ENCODE measurements around the gene USP32. TPM values are rescaled to one million over a fixed set of nuclear protein-coding genes. Genes with fewer than 3 reads are reported as not detected.
A peak's percentile ranks its signal among the peaks of the same experiment; 100 is the strongest.

Gene USP32
- total and polyA plus RNA-seq, 7 experiments from 2014 or later, result 6.6 to 58.1 (median 35.2) TPM

DNA sequence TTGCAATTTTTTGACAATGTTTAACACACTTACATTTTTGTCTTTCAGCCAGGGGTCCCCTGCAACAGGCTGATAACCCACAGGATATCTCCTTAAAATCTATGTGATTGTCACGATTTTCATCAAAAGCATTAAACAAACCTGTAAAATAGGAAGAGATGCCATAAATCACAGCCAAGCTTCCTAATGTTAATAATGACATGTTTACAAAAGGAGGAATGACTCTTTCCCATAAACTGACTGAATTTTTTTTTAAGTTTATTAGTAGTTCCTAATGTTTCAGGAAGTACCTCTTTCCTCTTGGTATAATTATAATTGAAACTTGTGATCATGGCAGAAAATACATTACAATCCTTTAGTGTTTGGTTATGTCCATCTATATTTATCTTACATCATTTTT lies 122.5 kb downstream of the USP32 start:
- no peak overlapping the region for H3K27ac Mint-ChIP-seq
- no peak for ATAC-seq
- Histone ChIP-seq H3K36me3 (ENCODE audit: control insufficient read depth in 2 of 3, insufficient read depth in 3 of 3, low read length in 3 of 3) (peaks cover 0 to 10% (median 10%) of the 10 kb centered on the region in 3 experiments), H3K9me3 (ENCODE audit: control insufficient read depth in 2 of 3, low read length in 3 of 3) (no peaks in the 10 kb centered on the region), H3K27ac (ENCODE audit: low read depth, low read length) (no peak overlapping the region), H3K27me3 (ENCODE audit: control insufficient read depth in 2 of 2, insufficient read depth in 2 of 2, low read length in 2 of 2) (no peaks in the 10 kb centered on the region), H3K4me1 (ENCODE audit: control insufficient read depth in 2 of 2, insufficient read depth in 2 of 2, low read length in 2 of 2) (no peaks in the 10 kb centered on the region), H3K4me3 (ENCODE audit: low read length) (no peak overlapping the region)
- no peaks in the 10 kb centered on the region for H3K4me1 Mint-ChIP-seq
- intact Hi-C loops (cut with micrococcal nuclease), result no loop called here
- H3K27me3 Mint-ChIP-seq, result no peaks in the 10 kb centered on the region
- ChIA-PET POLR2A (no interaction called here), CTCF (no interaction called here)
- H3K4me3 Mint-ChIP-seq, result no peak overlapping the region
- H3K36me3 Mint-ChIP-seq, result peaks cover 0 to 44% (median 9%) of the 10 kb centered on the region in 5 donors
- no peak for DNase-seq
- no peaks in the 10 kb centered on the region for H3K9me3 Mint-ChIP-seq

DNA sequence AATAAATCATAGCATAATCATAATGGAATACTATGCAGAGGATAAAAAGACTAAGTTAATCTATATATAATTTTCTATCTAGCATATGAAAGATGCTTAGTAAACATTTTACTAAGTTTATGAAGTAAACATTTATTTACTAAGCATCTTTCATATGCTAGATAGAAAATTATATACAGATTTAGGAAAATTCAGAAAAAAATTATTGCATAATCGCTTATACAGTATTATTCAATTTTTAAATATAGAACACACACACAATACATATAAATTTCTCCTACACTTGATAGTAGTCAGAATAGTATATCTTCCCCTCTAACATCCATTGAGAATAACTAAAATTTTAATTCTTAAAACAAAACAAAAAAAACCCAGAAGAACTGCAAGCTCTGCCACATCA lies 131.4 kb downstream of the USP32 start:
- H3K36me3 Mint-ChIP-seq, result peaks cover 15 to 59% (median 28%) of the 10 kb centered on the region in 5 donors
- H3K27me3 Mint-ChIP-seq, result no peaks in the 10 kb centered on the region
- H3K9me3 Mint-ChIP-seq, result no peaks in the 10 kb centered on the region
- H3K4me3 Mint-ChIP-seq, result no peak overlapping the region
- H3K27ac ChIP-seq (ENCODE audit: low read depth, low read length), result no peak overlapping the region
- no peak for ATAC-seq
- no peak for DNase-seq
- H3K4me3 ChIP-seq (ENCODE audit: low read length), result no peak overlapping the region
- peaks cover 0 to 13% (median 7%) of the 10 kb centered on the region in 3 experiments for H3K36me3 ChIP-seq (ENCODE audit: control insufficient read depth in 2 of 3, insufficient read depth in 3 of 3, low read length in 3 of 3)
- no peaks in the 10 kb centered on the region for H3K27me3 ChIP-seq (ENCODE audit: control insufficient read depth in 2 of 2, insufficient read depth in 2 of 2, low read length in 2 of 2)
- ChIA-PET POLR2A (no interaction called here), CTCF (interaction anchor here (0.7 kb wide), 1 partner anchor 215 kb away, joined by 3 read pairs; no protein-coding TSS in a partner anchor)
- H3K9me3 ChIP-seq (ENCODE audit: control insufficient read depth in 2 of 3, low read length in 3 of 3), result no peaks in the 10 kb centered on the region
- intact Hi-C loops (cut with micrococcal nuclease), result no loop called here
- no peaks in the 10 kb centered on the region for H3K4me1 Mint-ChIP-seq
- H3K27ac Mint-ChIP-seq, result no peak overlapping the region
- no peaks in the 10 kb centered on the region for H3K4me1 ChIP-seq (ENCODE audit: control insufficient read depth in 2 of 2, insufficient read depth in 2 of 2, low read length in 2 of 2)

DNA sequence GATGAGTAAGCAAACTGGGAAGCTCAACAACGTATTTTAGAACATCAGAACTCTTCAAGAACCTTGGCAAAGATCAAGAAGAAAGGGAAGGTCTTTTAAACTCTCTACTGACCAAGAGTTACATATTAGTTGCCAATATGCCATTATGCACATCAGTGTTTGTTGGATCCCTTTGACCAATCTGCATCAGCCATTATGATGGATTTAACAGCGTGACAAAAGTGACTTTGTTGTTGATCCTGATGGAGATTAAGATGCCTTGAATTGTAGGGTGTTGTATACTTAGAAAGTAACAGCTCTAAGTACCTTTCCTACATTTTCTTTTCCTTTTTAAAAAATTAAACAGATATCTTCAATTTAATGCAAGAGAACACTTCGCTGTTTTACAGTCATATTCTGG lies 133.6 kb downstream of the USP32 start:
- CTCF ChIA-PET, result interaction anchor here (0.6 kb wide), 1 partner anchor 190 kb away, joined by 3 read pairs; no protein-coding TSS in a partner anchor
- H3K4me3 Mint-ChIP-seq, result no peak overlapping the region
- Histone ChIP-seq H3K9me3 (ENCODE audit: control insufficient read depth in 2 of 3, low read length in 3 of 3) (no peaks in the 10 kb centered on the region), H3K4me3 (ENCODE audit: low read length) (no peak overlapping the region), H3K4me1 (ENCODE audit: control insufficient read depth in 2 of 2, insufficient read depth in 2 of 2, low read length in 2 of 2) (no peaks in the 10 kb centered on the region), H3K27me3 (ENCODE audit: control insufficient read depth in 2 of 2, insufficient read depth in 2 of 2, low read length in 2 of 2) (no peaks in the 10 kb centered on the region), H3K27ac (ENCODE audit: low read depth, low read length) (no peak overlapping the region), H3K36me3 (ENCODE audit: control insufficient read depth in 2 of 3, insufficient read depth in 3 of 3, low read length in 3 of 3) (peaks cover 0 to 5% (median 0%) of the 10 kb centered on the region in 3 experiments)
- H3K27ac Mint-ChIP-seq, result no peak overlapping the region
- no peaks in the 10 kb centered on the region for H3K9me3 Mint-ChIP-seq
- H3K36me3 Mint-ChIP-seq, result peaks cover 15 to 57% (median 27%) of the 10 kb centered on the region in 5 donors
- intact Hi-C loops (cut with micrococcal nuclease), result no loop called here
- no peak for DNase-seq
- H3K4me1 Mint-ChIP-seq, result no peaks in the 10 kb centered on the region
- POLR2A ChIA-PET, result interaction anchor here (0.7 kb wide), 1 partner anchor 12 kb away, joined by 3 read pairs; no protein-coding TSS in a partner anchor
- H3K27me3 Mint-ChIP-seq, result no peaks in the 10 kb centered on the region
- ATAC-seq, result no peak

DNA sequence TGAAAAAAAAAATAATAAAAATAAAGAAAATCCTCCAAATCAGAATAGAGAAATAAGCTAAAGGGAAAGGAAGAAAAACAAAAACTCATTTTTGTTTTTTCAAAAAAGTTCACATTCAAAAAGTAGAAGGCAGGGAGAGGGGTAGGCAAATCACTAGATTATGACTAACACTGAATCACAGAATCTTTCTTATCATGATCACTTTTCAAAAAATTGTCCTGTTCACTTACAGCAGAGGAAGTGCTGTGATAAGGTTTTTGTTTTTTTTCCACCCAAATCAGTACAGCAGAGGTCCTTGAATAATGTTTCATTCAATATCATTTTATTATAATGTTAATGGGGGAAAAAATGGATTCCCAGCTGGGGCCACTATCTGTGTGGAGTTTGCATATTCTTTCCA lies 135.8 kb downstream of the USP32 start:
- no peak for DNase-seq
- Histone ChIP-seq H3K27ac (ENCODE audit: low read depth, low read length) (no peak overlapping the region), H3K9me3 (ENCODE audit: control insufficient read depth in 2 of 3, low read length in 3 of 3) (no peaks in the 10 kb centered on the region), H3K4me3 (ENCODE audit: low read length) (no peak overlapping the region), H3K4me1 (ENCODE audit: control insufficient read depth in 2 of 2, insufficient read depth in 2 of 2, low read length in 2 of 2) (no peaks in the 10 kb centered on the region), H3K36me3 (ENCODE audit: control insufficient read depth in 2 of 3, insufficient read depth in 3 of 3, low read length in 3 of 3) (peaks cover 0 to 5% (median 0%) of the 10 kb centered on the region in 3 experiments), H3K27me3 (ENCODE audit: control insufficient read depth in 2 of 2, insufficient read depth in 2 of 2, low read length in 2 of 2) (no peaks in the 10 kb centered on the region)
- Mint-ChIP-seq H3K4me1 (no peaks in the 10 kb centered on the region), H3K27me3 (no peaks in the 10 kb centered on the region), H3K9me3 (no peaks in the 10 kb centered on the region), H3K27ac (no peak overlapping the region), H3K4me3 (no peak overlapping the region), H3K36me3 (peaks cover 10 to 54% (median 24%) of the 10 kb centered on the region in 5 donors)
- no peak for ATAC-seq
- ChIA-PET POLR2A (no interaction called here), CTCF (no interaction called here)
- intact Hi-C loops (cut with micrococcal nuclease), result no loop called here

DNA sequence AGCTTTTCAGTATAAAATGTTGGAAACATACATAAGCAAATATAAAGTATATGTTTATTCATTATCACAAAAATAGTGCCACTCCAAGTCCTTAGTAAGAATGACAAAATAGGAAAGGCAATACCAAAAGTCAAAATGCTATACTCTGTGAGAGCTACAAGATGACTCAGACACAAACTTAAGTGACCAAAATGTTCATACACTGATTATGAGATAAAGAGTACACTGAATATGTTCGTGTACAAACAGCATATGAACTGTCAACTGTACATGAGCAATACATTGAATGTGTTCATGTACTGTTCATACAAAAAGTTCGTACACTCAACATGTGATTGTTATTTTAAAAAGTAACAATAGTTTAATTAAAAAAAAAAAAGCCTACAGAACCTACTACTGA lies 138.9 kb downstream of the USP32 start:
- no peak overlapping the region for H3K4me3 ChIP-seq (ENCODE audit: low read length)
- peaks cover 15 to 52% (median 27%) of the 10 kb centered on the region in 5 donors for H3K36me3 Mint-ChIP-seq
- no peaks in the 10 kb centered on the region for H3K27me3 ChIP-seq (ENCODE audit: control insufficient read depth in 2 of 2, insufficient read depth in 2 of 2, low read length in 2 of 2)
- DNase-seq (no peak), ATAC-seq (no peak)
- POLR2A ChIA-PET, result no interaction called here
- no peak overlapping the region for H3K27ac Mint-ChIP-seq
- peaks cover 0 to 4% (median 0%) of the 10 kb centered on the region in 11 donors for H3K9me3 Mint-ChIP-seq
- no peaks in the 10 kb centered on the region for H3K4me1 ChIP-seq (ENCODE audit: control insufficient read depth in 2 of 2, insufficient read depth in 2 of 2, low read length in 2 of 2)
- intact Hi-C loops (cut with micrococcal nuclease), result no loop called here
- H3K27me3 Mint-ChIP-seq, result no peaks in the 10 kb centered on the region
- H3K4me1 Mint-ChIP-seq, result no peaks in the 10 kb centered on the region
- no peak overlapping the region for H3K27ac ChIP-seq (ENCODE audit: low read depth, low read length)
- CTCF ChIA-PET, result interaction anchor here (0.6 to 1.0 kb wide), 2 partner anchors 46 to 317 kb away, joined by 3 read pairs; no protein-coding TSS in a partner anchor
- H3K4me3 Mint-ChIP-seq, result no peak overlapping the region
- H3K36me3 ChIP-seq (ENCODE audit: control insufficient read depth in 2 of 3, insufficient read depth in 3 of 3, low read length in 3 of 3), result peaks cover 0 to 12% (median 0%) of the 10 kb centered on the region in 3 experiments
- no peaks in the 10 kb centered on the region for H3K9me3 ChIP-seq (ENCODE audit: control insufficient read depth in 2 of 3, low read length in 3 of 3)

DNA sequence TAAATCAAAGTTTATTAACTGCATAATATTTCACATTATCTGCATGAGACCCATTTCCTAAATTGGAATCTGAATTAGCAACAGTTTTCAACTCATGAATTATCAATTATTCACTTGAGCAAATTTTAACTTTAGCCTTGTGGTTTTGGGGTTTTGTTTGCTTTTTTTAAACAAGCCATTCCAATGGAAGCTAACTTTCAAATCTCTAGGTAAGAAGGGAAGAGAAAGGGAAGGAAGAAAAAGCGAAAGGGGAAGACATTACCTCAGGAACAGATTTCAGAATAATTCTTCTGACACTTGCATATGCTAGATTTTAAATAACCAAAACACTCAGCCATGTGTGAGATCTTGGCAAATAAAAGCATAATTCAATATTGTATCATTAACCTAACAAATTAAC lies 139.5 kb downstream of the USP32 start:
- no peaks in the 10 kb centered on the region for H3K4me1 Mint-ChIP-seq
- Histone ChIP-seq H3K36me3 (ENCODE audit: control insufficient read depth in 2 of 3, insufficient read depth in 3 of 3, low read length in 3 of 3) (peaks cover 0 to 12% (median 0%) of the 10 kb centered on the region in 3 experiments), H3K27me3 (ENCODE audit: control insufficient read depth in 2 of 2, insufficient read depth in 2 of 2, low read length in 2 of 2) (no peaks in the 10 kb centered on the region), H3K4me1 (ENCODE audit: control insufficient read depth in 2 of 2, insufficient read depth in 2 of 2, low read length in 2 of 2) (no peaks in the 10 kb centered on the region), H3K27ac (ENCODE audit: low read depth, low read length) (no peak overlapping the region), H3K4me3 (ENCODE audit: low read length) (no peak overlapping the region), H3K9me3 (ENCODE audit: control insufficient read depth in 2 of 3, low read length in 3 of 3) (no peaks in the 10 kb centered on the region)
- no peak overlapping the region for H3K27ac Mint-ChIP-seq
- ATAC-seq (no peak), DNase-seq (no peak)
- ChIA-PET POLR2A (no interaction called here), CTCF (interaction anchor here (0.6 to 1.0 kb wide), 2 partner anchors 46 to 317 kb away, joined by 3 read pairs; no protein-coding TSS in a partner anchor)
- intact Hi-C loops (cut with micrococcal nuclease), result no loop called here
- H3K4me3 Mint-ChIP-seq, result no peak overlapping the region
- peaks cover 0 to 6% (median 0%) of the 10 kb centered on the region in 11 donors for H3K9me3 Mint-ChIP-seq
- H3K36me3 Mint-ChIP-seq, result peaks cover 11 to 53% (median 27%) of the 10 kb centered on the region in 5 donors
- no peaks in the 10 kb centered on the region for H3K27me3 Mint-ChIP-seq

DNA sequence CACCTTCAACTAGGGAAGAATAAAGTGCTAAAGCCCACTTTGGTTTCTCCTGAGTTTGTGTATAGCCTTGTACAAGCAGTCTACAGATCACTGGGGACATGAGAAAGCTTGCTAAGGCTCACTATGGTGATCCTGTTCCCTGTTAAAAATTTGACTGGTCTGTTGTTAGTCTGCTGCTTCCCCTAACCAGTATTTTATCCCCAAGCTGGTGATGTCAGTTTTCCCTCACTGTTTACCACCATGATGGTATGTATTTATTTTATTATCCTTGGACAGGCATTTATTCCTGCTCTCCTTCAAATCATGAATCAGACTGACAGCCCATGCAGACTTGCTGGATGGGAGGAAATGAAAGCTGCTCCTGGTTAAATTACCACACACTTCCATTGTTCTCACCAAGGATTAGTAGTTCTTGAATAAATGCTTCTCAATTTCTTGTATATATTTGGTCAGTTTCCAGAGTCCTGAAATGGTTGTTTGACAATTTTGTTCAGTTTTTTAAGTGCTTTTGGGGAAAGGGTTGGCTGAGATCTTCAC lies 142.6 kb downstream of the USP32 start:
- Mint-ChIP-seq H3K36me3 (peaks cover 7 to 50% (median 36%) of the 10 kb centered on the region in 5 donors), H3K4me1 (no peaks in the 10 kb centered on the region), H3K9me3 (peaks cover 0 to 8% (median 0%) of the 10 kb centered on the region in 11 donors), H3K4me3 (no peak overlapping the region), H3K27me3 (no peaks in the 10 kb centered on the region), H3K27ac (peak overlapping the region in 1 of 9 donors; percentile 10)
- DNase-seq (no peak), ATAC-seq (no peak)
- Histone ChIP-seq H3K4me1 (ENCODE audit: control insufficient read depth in 2 of 2, insufficient read depth in 2 of 2, low read length in 2 of 2) (no peaks in the 10 kb centered on the region), H3K9me3 (ENCODE audit: control insufficient read depth in 2 of 3, low read length in 3 of 3) (no peaks in the 10 kb centered on the region), H3K36me3 (ENCODE audit: control insufficient read depth in 2 of 3, insufficient read depth in 3 of 3, low read length in 3 of 3) (peaks cover 0 to 10% (median 0%) of the 10 kb centered on the region in 3 experiments), H3K27me3 (ENCODE audit: control insufficient read depth in 2 of 2, insufficient read depth in 2 of 2, low read length in 2 of 2) (no peaks in the 10 kb centered on the region), H3K4me3 (ENCODE audit: low read length) (no peak overlapping the region), H3K27ac (ENCODE audit: low read depth, low read length) (no peak overlapping the region)
- ChIA-PET POLR2A (no interaction called here), CTCF (no interaction called here)
- intact Hi-C loops (cut with micrococcal nuclease), result no loop called here
